Embryonic facial prominence (tissue), 1 donor: ENCODE results near the gene LAPTM4A.
"Not testable (repeated sequence)": the region's sequence is repeated elsewhere in the genome, so short reads cannot be mapped to it uniquely, and the experiment has no call there.

Experiments used
- DNase-seq: peaks from one replicate; pipeline ENCODE4 v3.0.0-alpha.2; 2016; ENCODE audit errors: extremely low spot score

Gene LAPTM4A

GRCh38 chr2:20050646-20051531, 539 bp downstream of the LAPTM4A start:
- DNase-seq, result peak; percentile 46

GRCh38 chr2:20050104-20050645, 1.3 kb downstream of the LAPTM4A start:
- no peak for DNase-seq

GRCh38 chr2:20049637-20050036, 1.8 kb downstream of the LAPTM4A start:
- no peak for DNase-seq

- DNase-seq, result no peak
Observed at GRCh38 chr2:20048488-20049448, 2.7 kb downstream of the LAPTM4A start.

GRCh38 chr2:20045712-20046292, 5.6 kb downstream of the LAPTM4A start:
- DNase-seq, result not testable (repeated sequence)

- no peak for DNase-seq
Observed at GRCh38 chr2:20044778-20045177, 6.7 kb downstream of the LAPTM4A start.

GRCh38 chr2:20042531-20042930, 8.9 kb downstream of the LAPTM4A start:
- no peak for DNase-seq

- no peak for DNase-seq
Observed at GRCh38 chr2:20040489-20041172, 10.8 kb downstream of the LAPTM4A start.

- DNase-seq, result no peak
Observed at GRCh38 chr2:20037660-20038059, 13.8 kb downstream of the LAPTM4A start.

- no peak for DNase-seq
Observed at GRCh38 chr2:20035955-20036666, 15.3 kb downstream of the LAPTM4A start.

- no peak for DNase-seq
Observed at GRCh38 chr2:20034821-20035220, 16.6 kb downstream of the LAPTM4A start.

- DNase-seq, result no peak
Observed at GRCh38 chr2:20034218-20034617, 17.2 kb downstream of the LAPTM4A start.

GRCh38 chr2:20033322-20033721, 18.1 kb downstream of the LAPTM4A start:
- no peak for DNase-seq

GRCh38 chr2:20030224-20030623, 21.2 kb downstream of the LAPTM4A start:
- no peak for DNase-seq

- DNase-seq, result no peak
Observed at GRCh38 chr2:20027705-20028434, 23.6 kb downstream of the LAPTM4A start.

GRCh38 chr2:20027260-20027677, 24.2 kb downstream of the LAPTM4A start:
- DNase-seq, result no peak

- DNase-seq, result no peak
Observed at GRCh38 chr2:20025065-20025786, 26.2 kb downstream of the LAPTM4A start.

GRCh38 chr2:20023688-20024087, 27.7 kb downstream of the LAPTM4A start:
- DNase-seq, result no peak

- DNase-seq, result no peak
Observed at GRCh38 chr2:20021405-20022009, 29.9 kb downstream of the LAPTM4A start.
